Left lobe of liver (tissue), 2 donors: Measurements from ENCODE around the gene ACTG1. TPM values are rescaled to one million over a fixed set of nuclear protein-coding genes. Genes with fewer than 3 reads are reported as not detected.

ENCODE experiments used
- ATAC-seq: fragments of 200-7000 bp; cut with Tn5 transposase; one replicate; pipeline ENCODE4 v1.9.1; 2020; ENCODE audit warnings: mild to moderate bottlenecking, moderate library complexity
- DNase-seq: peaks from one replicate; pipeline ENCODE4 v3.0.0-alpha.2; 2020; ENCODE audit warnings: low spot score
- total RNA-seq: library from RNA; stranded (reverse); gene quantifications from one replicate; pipeline ENCODE4 v1.2.1, GENCODE V29; 2021
- donor health status: DM: no; HTN: no; CAD: no; lungs with moderate emphysema.
- donor health status: DM: no; HTN: yes; CAD: no.

Gene ACTG1
- total RNA-seq, 1 donor from 2014 or later: 264 TPM

- ATAC-seq: no peak
- DNase-seq: no peak
Measured at GRCh38 chr17:81468111-81468769, 44.4 kb downstream of the ACTG1 start.

- DNase-seq (no peak), ATAC-seq (no peak)
Measured at GRCh38 chr17:81466564-81467472, 45.8 kb downstream of the ACTG1 start.

GRCh38 chr17:81465910-81466309 is 46.7 kb downstream of the ACTG1 start:
- no peak for DNase-seq
- ATAC-seq: no peak

- no peak for ATAC-seq
- no peak for DNase-seq
Measured at GRCh38 chr17:81464586-81464985, 48.0 kb downstream of the ACTG1 start.

GRCh38 chr17:81463506-81463905 is 49.1 kb downstream of the ACTG1 start:
- ATAC-seq: no peak
- DNase-seq: no peak

GRCh38 chr17:81462506-81463125 is 50.0 kb downstream of the ACTG1 start:
- DNase-seq: no peak
- ATAC-seq: no peak

- DNase-seq (no peak), ATAC-seq (no peak)
Measured at GRCh38 chr17:81461607-81462500, 50.7 kb downstream of the ACTG1 start.

GRCh38 chr17:81460856-81461460 is 51.6 kb downstream of the ACTG1 start:
- DNase-seq (no peak), ATAC-seq (no peak)

Other genes with a start within 250 kb of the ACTG1 start
- gene SLC38A10, start 217.5 kb downstream of the ACTG1 start, total RNA-seq: 101 TPM
- gene BAHCC1, start 117.3 kb downstream of the ACTG1 start, total RNA-seq: 8.0 TPM
- gene FSCN2, start 15.6 kb upstream of the ACTG1 start, total RNA-seq: 0.18 TPM
- 18.9 TPM for gene FAAP100, start 39.6 kb upstream of the ACTG1 start, total RNA-seq
- gene NPLOC4, start 124.3 kb upstream of the ACTG1 start, total RNA-seq: 49.5 TPM
- 1.5 TPM for gene TSPAN10, start 124.4 kb upstream of the ACTG1 start, total RNA-seq
- gene PDE6G, start 143.7 kb upstream of the ACTG1 start, total RNA-seq: 0.40 TPM
- gene OXLD1, start 153.8 kb upstream of the ACTG1 start, total RNA-seq: 18.3 TPM
- gene CCDC137, start 153.9 kb upstream of the ACTG1 start, total RNA-seq: 7.0 TPM
- 5.1 TPM for gene ARL16, start 171.0 kb upstream of the ACTG1 start, total RNA-seq
- 40.3 TPM for gene HGS, start 171.2 kb upstream of the ACTG1 start, total RNA-seq
- gene MRPL12, start 190.6 kb upstream of the ACTG1 start, total RNA-seq: 75.7 TPM
- 105 TPM for gene SLC25A10, start 199.5 kb upstream of the ACTG1 start, total RNA-seq